Astrocyte (in vitro differentiated cells and primary cell): ENCODE results near the gene KIAA1671. TPM values are rescaled to one million over a fixed set of nuclear protein-coding genes. Genes with fewer than 3 reads are reported as not detected.

ENCODE experiments used
- DNase-seq: peaks from one replicate; pipeline ENCODE4 v3.0.0-alpha.2; 2010; ENCODE audit warnings: low read depth
- FAIRE-seq: peaks from 2 replicates; lab custom pipeline; 2011; peaks lifted over from hg19 to GRCh38; lab: Jason Lieb, UNC
- H2AFZ ChIP-seq: 2 replicates; pipeline ENCODE4 v1.6.0; 2012; ENCODE audit warnings: low read depth, low read length, inconsistent platforms
- H3K27ac ChIP-seq: 2 replicates; pipeline ENCODE4 v1.5.1; 2011; ENCODE audit warnings: low read depth, low read length, inconsistent platforms
- H3K27me3 ChIP-seq: 2 replicates; pipeline ENCODE4 v1.6.0; 2011; ENCODE audit warnings: low read length, inconsistent platforms; ENCODE audit not compliant: insufficient read depth
- H3K36me3 ChIP-seq: 2 replicates; pipeline ENCODE4 v1.5.1; 2011; ENCODE audit warnings: low read length, inconsistent platforms; ENCODE audit not compliant: insufficient read depth
- H3K4me1 ChIP-seq: 2 replicates; pipeline ENCODE4 v1.5.1; 2011; ENCODE audit warnings: low read length, inconsistent platforms; ENCODE audit not compliant: insufficient read depth
- H3K4me2 ChIP-seq: 2 replicates; pipeline ENCODE4 v1.6.0; 2012; ENCODE audit warnings: low read length, inconsistent platforms
- H3K4me3 ChIP-seq: 2 replicates; pipeline ENCODE4 v1.5.1; 2011; ENCODE audit warnings: low read depth, mild to moderate bottlenecking, low read length, inconsistent platforms; ENCODE audit not compliant: insufficient read depth
- H3K79me2 ChIP-seq: 2 replicates; pipeline ENCODE4 v1.6.0; 2012; ENCODE audit warnings: mild to moderate bottlenecking, low read length, inconsistent platforms; ENCODE audit not compliant: insufficient read depth
- H3K9ac ChIP-seq: 2 replicates; pipeline ENCODE4 v1.6.0; 2012; ENCODE audit warnings: mild to moderate bottlenecking, low read length, inconsistent platforms
- H3K9me3 ChIP-seq: 2 replicates; pipeline ENCODE4 v1.5.1; 2012; ENCODE audit warnings: low read depth, mild to moderate bottlenecking, low read length, inconsistent platforms; ENCODE audit not compliant: insufficient read depth
- H4K20me1 ChIP-seq: 2 replicates; pipeline ENCODE4 v1.6.0; 2012; ENCODE audit warnings: low read length, inconsistent platforms; ENCODE audit not compliant: insufficient read depth
- H3K27ac Mint-ChIP-seq: one replicate; pipeline ENCODE4 v1.8.0; 2021; ENCODE audit warnings: mild to moderate bottlenecking, mixed read lengths; ENCODE audit not compliant: unreplicated experiment
- H3K27me3 Mint-ChIP-seq: one replicate; pipeline ENCODE4 v1.8.0; 2021; ENCODE audit warnings: low read depth, mixed read lengths; ENCODE audit not compliant: unreplicated experiment
- H3K36me3 Mint-ChIP-seq: one replicate; pipeline ENCODE4 v1.8.0; 2021; ENCODE audit warnings: low read depth, mixed read lengths; ENCODE audit not compliant: unreplicated experiment
- H3K4me1 Mint-ChIP-seq: one replicate; pipeline ENCODE4 v1.8.0; 2021; ENCODE audit warnings: low read depth, mixed read lengths; ENCODE audit not compliant: unreplicated experiment
- H3K4me3 Mint-ChIP-seq: one replicate; pipeline ENCODE4 v1.8.0; 2021; ENCODE audit warnings: mild to moderate bottlenecking, moderate library complexity, mixed read lengths; ENCODE audit not compliant: unreplicated experiment
- H3K9me3 Mint-ChIP-seq: one replicate; pipeline ENCODE4 v1.8.0; 2021; ENCODE audit warnings: mild to moderate bottlenecking, mixed read lengths; ENCODE audit not compliant: unreplicated experiment
- CTCF ChIP-seq: IDR thresholded peaks from 2 replicates; pipeline ENCODE4 v1.5.1; 2011; ENCODE audit warnings: low read depth, mild to moderate bottlenecking, inconsistent platforms, low read length, moderate library complexity; ENCODE audit not compliant: insufficient read depth
- EZH2 ChIP-seq: IDR thresholded peaks from 2 replicates; pipeline ENCODE4 v1.6.1; 2012; ENCODE audit warnings: mild to moderate bottlenecking, low read length, inconsistent platforms; ENCODE audit not compliant: insufficient read depth
- total RNA-seq: library from RNA; stranded (reverse); gene quantifications from 2 replicates; pipeline ENCODE4 v1.2.1, GENCODE V29; 2021

The KIAA1671 gene
- total RNA-seq, 1 donor from 2014 or later, result 28.4 TPM

DNA sequence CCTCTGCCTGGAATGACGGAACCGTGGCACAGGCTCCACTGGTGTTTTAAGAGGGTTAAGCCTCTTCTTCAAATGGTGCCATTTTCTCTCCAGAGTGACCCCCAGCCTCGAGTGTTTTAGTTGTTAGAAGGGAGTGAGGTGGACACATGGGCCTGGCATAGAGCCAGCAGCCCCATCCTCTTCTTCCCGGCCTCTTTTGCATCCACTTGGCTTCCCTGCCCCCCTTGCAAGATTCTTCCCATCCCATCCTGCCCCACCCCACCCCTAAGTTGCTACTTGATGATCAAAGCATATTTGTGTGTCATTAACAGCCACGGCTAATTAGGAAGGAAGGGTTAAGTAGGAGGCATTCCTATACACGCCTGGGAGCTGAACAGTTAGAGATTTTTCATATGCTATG is 174.8 kb downstream of the KIAA1671 start:
- no peaks in the 10 kb centered on the region for H3K27me3 Mint-ChIP-seq
- H3K27ac Mint-ChIP-seq, result no peak overlapping the region
- Histone ChIP-seq H3K9me3 (no peaks in the 10 kb centered on the region), H3K79me2 (no peaks in the 10 kb centered on the region), H3K27me3 (no peaks in the 10 kb centered on the region), H3K4me2 (no peak overlapping the region), H3K4me3 (no peak overlapping the region), H4K20me1 (no peaks in the 10 kb centered on the region), H2AFZ (no peak overlapping the region), H3K36me3 (no peaks in the 10 kb centered on the region), H3K27ac (no peak overlapping the region), H3K4me1 (no peaks in the 10 kb centered on the region), H3K9ac (no peak overlapping the region)
- H3K36me3 Mint-ChIP-seq, result peaks cover 11% of the 10 kb centered on the region
- H3K4me3 Mint-ChIP-seq, result no peak overlapping the region
- no peaks in the 10 kb centered on the region for H3K4me1 Mint-ChIP-seq
- H3K9me3 Mint-ChIP-seq, result no peaks in the 10 kb centered on the region
- FAIRE-seq (no peak), DNase-seq (no peak)
- TF ChIP-seq EZH2 (no peak), CTCF (no peak)

- Mint-ChIP-seq H3K27me3 (no peaks in the 10 kb centered on the region), H3K27ac (no peak overlapping the region), H3K4me3 (no peak overlapping the region), H3K4me1 (no peaks in the 10 kb centered on the region), H3K36me3 (peaks cover 2% of the 10 kb centered on the region), H3K9me3 (no peaks in the 10 kb centered on the region)
- no peaks in the 10 kb centered on the region for H4K20me1 ChIP-seq
- TF ChIP-seq CTCF, result no peak
- TF ChIP-seq EZH2, result no peak
- no peak overlapping the region for H3K4me2 ChIP-seq
- FAIRE-seq (no peak), DNase-seq (no peak)
- H3K27ac ChIP-seq, result no peak overlapping the region
- no peak overlapping the region for H2AFZ ChIP-seq
- no peaks in the 10 kb centered on the region for H3K9me3 ChIP-seq
- H3K4me1 ChIP-seq, result no peaks in the 10 kb centered on the region
- H3K79me2 ChIP-seq, result no peaks in the 10 kb centered on the region
- H3K36me3 ChIP-seq, result no peaks in the 10 kb centered on the region
- no peak overlapping the region for H3K4me3 ChIP-seq
- no peaks in the 10 kb centered on the region for H3K27me3 ChIP-seq
- no peak overlapping the region for H3K9ac ChIP-seq
Observed at GRCh38 chr22:25130462-25130861, 177.9 kb downstream of the KIAA1671 start.

DNA sequence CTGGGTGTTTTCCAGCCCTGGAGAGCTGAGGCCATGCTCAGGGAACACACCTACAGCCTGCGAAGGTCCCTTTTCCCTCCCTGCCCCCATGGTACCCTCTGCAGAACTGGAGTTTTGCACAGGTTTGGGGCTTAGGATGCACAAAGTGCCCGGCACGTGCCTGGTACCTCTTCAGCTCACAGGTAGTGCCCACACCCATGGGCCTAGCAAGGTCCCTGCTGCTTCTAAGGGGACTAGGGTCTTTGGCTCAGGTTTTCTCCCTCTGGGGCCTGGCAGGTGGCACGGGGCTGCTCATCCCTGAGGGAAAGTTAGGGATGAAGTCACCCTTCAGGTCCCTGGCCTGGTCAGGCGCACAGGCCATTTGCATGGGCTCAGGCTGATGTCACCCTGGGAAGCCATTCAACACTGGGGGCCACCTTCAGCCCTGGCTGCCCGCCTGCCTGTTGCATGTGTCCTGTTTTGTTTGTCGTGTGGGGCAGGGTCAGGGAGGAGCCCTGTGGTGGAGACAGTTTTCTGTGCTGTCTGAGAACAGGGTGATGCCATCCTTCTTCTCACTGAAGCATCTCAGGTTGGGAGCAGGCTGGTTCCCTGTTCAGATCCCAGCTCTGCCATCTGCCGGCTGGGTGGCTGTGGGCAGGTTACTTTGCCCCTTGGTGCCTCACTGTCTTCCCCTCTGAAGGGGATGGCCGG is 178.8 kb downstream of the KIAA1671 start:
- Mint-ChIP-seq H3K27me3 (no peaks in the 10 kb centered on the region), H3K9me3 (no peaks in the 10 kb centered on the region), H3K4me1 (no peaks in the 10 kb centered on the region), H3K36me3 (peaks cover 2% of the 10 kb centered on the region), H3K27ac (no peak overlapping the region), H3K4me3 (no peak overlapping the region)
- Histone ChIP-seq H4K20me1 (no peaks in the 10 kb centered on the region), H3K36me3 (no peaks in the 10 kb centered on the region), H2AFZ (no peak overlapping the region), H3K4me1 (no peaks in the 10 kb centered on the region), H3K79me2 (no peaks in the 10 kb centered on the region), H3K9me3 (no peaks in the 10 kb centered on the region), H3K4me2 (no peak overlapping the region), H3K4me3 (no peak overlapping the region), H3K27me3 (peaks cover 2% of the 10 kb centered on the region), H3K27ac (no peak overlapping the region), H3K9ac (no peak overlapping the region)
- FAIRE-seq (no peak), DNase-seq (no peak)
- TF ChIP-seq EZH2 (no peak), CTCF (no peak)
